ENCODE measurements around the gene PIK3C2A. TPM values are rescaled to one million over a fixed set of nuclear protein-coding genes. Genes with fewer than 3 reads are reported as not detected.

Gene PIK3C2A
- total and polyA plus RNA-seq, 2 of the 8 experiments (the other 6 are each of a cell fraction or from before 2014, with no cell fraction given): 20.1 to 127 TPM

DNA sequence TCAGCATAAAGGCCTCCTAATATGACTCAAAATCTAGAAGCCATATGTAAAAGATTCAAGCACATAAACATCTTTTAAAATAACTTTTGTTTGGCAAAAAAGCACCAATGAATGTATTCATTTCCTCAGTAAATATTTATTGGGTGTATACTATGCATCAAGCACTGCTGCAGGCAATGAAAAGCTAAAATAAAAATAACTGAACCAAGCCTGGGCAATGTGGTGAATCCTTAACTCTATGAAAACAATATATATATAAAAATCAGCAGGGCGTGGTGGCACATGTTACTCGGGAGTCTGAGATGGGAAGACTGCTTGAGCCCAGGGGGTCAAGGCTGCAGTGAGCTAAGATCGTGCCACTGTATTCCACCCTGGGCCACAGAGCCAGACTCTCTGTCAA lies 27.8 kb downstream of the PIK3C2A start (continued):
- TF ChIP-seq SIX5 (IDR thresholded peaks at IDR 0.05; ENCODE audit: low read depth, low read length): no peak
- TF ChIP-seq NRF1 (IDR thresholded peaks at IDR 0.05; ENCODE audit: low read depth, low read length): no peak
- no peak for TF ChIP-seq MAFK (IDR thresholded peaks at IDR 0.05; ENCODE audit: low read depth, low read length)
- no peak for TF ChIP-seq ASH2L (IDR thresholded peaks at IDR 0.05; ENCODE audit: low read length)

Data from H1 (cell line).